Calu3 (cell line): ENCODE data around the gene HEG1. TPM values are rescaled to one million over a fixed set of nuclear protein-coding genes. Genes with fewer than 3 reads are reported as not detected.

Experiments used
- BruUV-seq: library from RNA; stranded (reverse); fragments of 400-500 nt; replicated peaks from 2 replicates; lab custom pipeline; 2021; lab: Mats Ljungman, UMichigan
- CTCF ChIA-PET: fragments of 300-600 bp; sonication (Branson Sonifier 250); formaldehyde crosslinking; loops from one replicate; lab custom pipeline; 2022; ENCODE audit warnings: antibody characterized with exemption; lab: Charles Lee
- DNase-seq: peaks from one replicate; pipeline ENCODE4 v3.0.0; 2022
- H3K27ac Mint-ChIP-seq: one replicate; pipeline ENCODE4 v1.8.0; 2022; ENCODE audit warnings: mixed read lengths; ENCODE audit not compliant: unreplicated experiment
- H3K27me3 Mint-ChIP-seq: one replicate; pipeline ENCODE4 v1.8.0; 2022; ENCODE audit warnings: mixed read lengths; ENCODE audit not compliant: unreplicated experiment
- H3K36me3 Mint-ChIP-seq: one replicate; pipeline ENCODE4 v1.8.0; 2022; ENCODE audit warnings: mild to moderate bottlenecking, moderate library complexity, mixed read lengths; ENCODE audit not compliant: insufficient read depth, unreplicated experiment
- H3K4me1 Mint-ChIP-seq: one replicate; pipeline ENCODE4 v1.8.0; 2022; ENCODE audit warnings: mild to moderate bottlenecking, low read depth, mixed read lengths; ENCODE audit not compliant: unreplicated experiment
- H3K4me3 Mint-ChIP-seq: one replicate; pipeline ENCODE4 v1.8.0; 2022; ENCODE audit warnings: mild to moderate bottlenecking, low read depth, moderate library complexity, mixed read lengths; ENCODE audit not compliant: unreplicated experiment
- H3K9me3 Mint-ChIP-seq: one replicate; pipeline ENCODE4 v1.8.0; 2022; ENCODE audit warnings: low read depth, mixed read lengths; ENCODE audit not compliant: unreplicated experiment
- intact Hi-C: fragments of 100-400 bp; cut with micrococcal nuclease; formaldehyde crosslinking; loops from one replicate; pipeline ENCODE4 v1.10.0; 2022; ENCODE audit not compliant: unreplicated experiment
- total RNA-seq: library from RNA; stranded (reverse); gene quantifications from 2 replicates; pipeline ENCODE4 v1.2.3, GENCODE V29; 2022
- TF ChIP-seq, protein P1 (sequence below): fragments of 200-600 bp; IDR thresholded peaks from one replicate; pipeline ENCODE4 v1.8.0; 2022; ENCODE audit warnings: antibody characterized with exemption; ENCODE audit not compliant: unreplicated experiment

The HEG1 gene
- total RNA-seq, 1 experiment from 2014 or later: 0.97 TPM

DNA sequence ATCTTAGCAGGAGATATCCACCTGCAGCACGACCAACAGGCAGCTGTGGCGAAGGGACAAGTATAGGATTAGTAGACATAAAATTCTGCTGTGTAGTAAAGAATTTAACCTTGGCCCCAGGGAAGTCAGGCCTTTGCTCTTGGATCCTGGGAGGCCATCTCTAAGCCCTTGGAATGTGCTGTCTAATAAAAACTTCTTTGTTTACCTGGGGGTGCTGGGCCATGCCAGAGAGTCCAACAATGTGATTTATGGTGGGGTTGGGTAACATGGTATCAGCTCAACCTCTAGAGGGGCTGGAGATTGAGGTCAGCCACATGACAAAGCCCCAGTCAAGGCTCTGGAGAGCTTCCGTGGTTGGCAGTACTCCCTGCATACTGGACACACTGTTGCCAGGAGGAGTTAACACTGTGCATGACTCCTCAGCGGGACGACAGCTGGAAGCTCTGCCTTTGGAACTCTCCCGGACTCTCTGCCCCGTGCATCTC is 52.4 kb downstream of the HEG1 start:
- Mint-ChIP-seq H3K27me3 (no peaks in the 10 kb centered on the region), H3K36me3 (no peaks in the 10 kb centered on the region), H3K9me3 (no peaks in the 10 kb centered on the region), H3K4me1 (peaks cover 9% of the 10 kb centered on the region), H3K27ac (no peak overlapping the region), H3K4me3 (no peak overlapping the region)
- CTCF ChIA-PET: interaction anchor here (0.6 kb wide), 1 partner anchor 465 kb away, joined by 5 read pairs; no protein-coding TSS in a partner anchor
- BruUV-seq: no TSS peak
- TF ChIP-seq, protein P1, sequence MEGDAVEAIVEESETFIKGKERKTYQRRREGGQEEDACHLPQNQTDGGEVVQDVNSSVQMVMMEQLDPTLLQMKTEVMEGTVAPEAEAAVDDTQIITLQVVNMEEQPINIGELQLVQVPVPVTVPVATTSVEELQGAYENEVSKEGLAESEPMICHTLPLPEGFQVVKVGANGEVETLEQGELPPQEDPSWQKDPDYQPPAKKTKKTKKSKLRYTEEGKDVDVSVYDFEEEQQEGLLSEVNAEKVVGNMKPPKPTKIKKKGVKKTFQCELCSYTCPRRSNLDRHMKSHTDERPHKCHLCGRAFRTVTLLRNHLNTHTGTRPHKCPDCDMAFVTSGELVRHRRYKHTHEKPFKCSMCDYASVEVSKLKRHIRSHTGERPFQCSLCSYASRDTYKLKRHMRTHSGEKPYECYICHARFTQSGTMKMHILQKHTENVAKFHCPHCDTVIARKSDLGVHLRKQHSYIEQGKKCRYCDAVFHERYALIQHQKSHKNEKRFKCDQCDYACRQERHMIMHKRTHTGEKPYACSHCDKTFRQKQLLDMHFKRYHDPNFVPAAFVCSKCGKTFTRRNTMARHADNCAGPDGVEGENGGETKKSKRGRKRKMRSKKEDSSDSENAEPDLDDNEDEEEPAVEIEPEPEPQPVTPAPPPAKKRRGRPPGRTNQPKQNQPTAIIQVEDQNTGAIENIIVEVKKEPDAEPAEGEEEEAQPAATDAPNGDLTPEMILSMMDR: no peak
- no peak for DNase-seq
- intact Hi-C loops: no loop called here

GRCh38 chr3:125002414-125003368 is 53.1 kb downstream of the HEG1 start:
- no peak for DNase-seq
- no TSS peak for BruUV-seq
- intact Hi-C loops: no loop called here
- CTCF ChIA-PET: interaction anchor here (0.5 kb wide), 1 partner anchor 74 kb away, joined by 3 read pairs; no protein-coding TSS in a partner anchor
- Mint-ChIP-seq H3K4me3 (no peak overlapping the region), H3K4me1 (peaks cover 9% of the 10 kb centered on the region), H3K36me3 (no peaks in the 10 kb centered on the region), H3K27me3 (no peaks in the 10 kb centered on the region), H3K27ac (no peak overlapping the region), H3K9me3 (no peaks in the 10 kb centered on the region)
- TF ChIP-seq, protein P1: no peak

DNA sequence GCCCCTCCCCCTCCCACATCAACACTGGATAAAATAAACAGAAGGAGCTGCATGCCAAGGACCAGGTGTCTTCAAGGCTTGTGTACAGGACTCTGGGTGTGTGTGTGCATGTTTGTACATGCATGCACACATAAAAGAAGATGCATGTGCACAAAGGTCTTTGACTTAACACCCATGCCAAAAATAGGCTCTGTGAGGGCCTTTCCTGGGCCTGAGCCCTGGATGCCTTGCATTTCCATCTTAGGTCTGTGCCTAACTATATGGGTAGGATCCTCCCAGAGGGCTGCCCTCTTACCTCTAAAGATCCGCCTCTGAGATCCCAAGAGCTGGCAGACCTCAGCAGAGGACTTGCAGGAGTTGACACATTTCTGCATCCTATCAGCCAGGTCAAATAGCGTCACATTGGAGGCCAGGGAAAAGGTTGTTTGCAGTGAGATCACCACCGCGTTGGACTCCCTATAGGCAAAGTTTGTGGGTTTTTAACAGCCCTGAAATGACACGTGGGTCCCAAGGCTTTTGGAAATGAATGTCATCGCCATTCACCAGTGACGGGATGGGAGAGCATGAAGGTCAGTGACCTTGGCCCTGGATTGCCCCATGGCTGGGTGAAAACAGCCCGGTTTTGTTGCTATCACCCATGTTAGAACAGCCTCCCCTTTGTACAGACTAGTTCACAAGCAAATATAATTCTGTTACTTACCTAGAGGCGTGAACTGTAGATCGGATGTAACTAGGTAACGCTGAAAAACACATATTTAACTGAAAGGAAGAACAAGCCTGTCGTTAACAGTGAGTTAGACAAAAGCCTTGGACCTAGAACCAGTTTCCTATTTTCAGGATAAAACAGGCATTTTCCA is 54.0 kb downstream of the HEG1 start:
- H3K9me3 Mint-ChIP-seq: no peaks in the 10 kb centered on the region
- no peak overlapping the region for H3K4me3 Mint-ChIP-seq
- TF ChIP-seq, protein P1: no peak
- intact Hi-C loops: no loop called here
- H3K36me3 Mint-ChIP-seq: no peaks in the 10 kb centered on the region
- DNase-seq: no peak
- no peaks in the 10 kb centered on the region for H3K27me3 Mint-ChIP-seq
- H3K4me1 Mint-ChIP-seq: peaks cover 9% of the 10 kb centered on the region
- no TSS peak for BruUV-seq
- CTCF ChIA-PET: no interaction called here
- H3K27ac Mint-ChIP-seq: no peak overlapping the region

DNA sequence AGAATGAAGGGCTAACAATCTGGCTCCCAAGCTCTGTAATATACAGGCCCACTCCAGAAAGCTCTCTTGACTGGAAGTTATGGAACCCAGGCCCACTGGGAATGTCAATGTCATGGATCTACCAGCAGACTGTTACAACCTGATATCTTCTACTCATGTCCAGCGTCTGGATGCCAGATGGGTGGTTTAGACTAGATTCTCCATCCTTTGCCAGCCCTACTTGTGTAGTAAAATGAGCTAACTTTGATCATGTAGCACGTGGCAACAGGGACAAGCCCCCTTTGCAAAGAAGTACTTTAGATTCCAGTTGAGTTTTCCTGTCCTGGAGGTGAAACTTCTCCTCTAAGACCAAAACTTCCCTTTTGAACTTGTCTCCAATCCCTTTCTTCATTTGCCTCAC is 55.1 kb downstream of the HEG1 start:
- CTCF ChIA-PET: no interaction called here
- Mint-ChIP-seq H3K4me3 (no peak overlapping the region), H3K27me3 (no peaks in the 10 kb centered on the region), H3K9me3 (no peaks in the 10 kb centered on the region), H3K4me1 (peaks cover 9% of the 10 kb centered on the region), H3K36me3 (no peaks in the 10 kb centered on the region), H3K27ac (no peak overlapping the region)
- no peak for DNase-seq
- TF ChIP-seq, protein P1: no peak
- BruUV-seq: no TSS peak
- intact Hi-C loops: no loop called here
